Measurements from ENCODE around the gene GRB2. TPM values are rescaled to one million over a fixed set of nuclear protein-coding genes. Genes with fewer than 3 reads are reported as not detected.

The GRB2 gene
- total and polyA plus RNA-seq, 3 donors from 2014 or later, result 54.6 to 78.9 (median 61.8) TPM

- no peak for TF ChIP-seq CTCF (IDR thresholded peaks at IDR 0.05)
- no peak for TF ChIP-seq POLR2A (IDR thresholded peaks at IDR 0.05)
Observed at GRCh38 chr17:75407655-75408352, 2.3 kb upstream of the GRB2 start.

GRCh38 chr17:75406222-75406615 is 741 bp upstream of the GRB2 start:
- no peaks in the 10 kb centered on the region for H3K9me3 ChIP-seq
- no peak for DNase-seq
- peak overlapping the region; percentile 71 to 97 for H3K4me3 ChIP-seq
- intact Hi-C loops (cut with DNase I; ENCODE audit: low total_unique reads), result loop anchor here (5.0 kb wide), 1 partner anchor 84 kb away; no protein-coding TSS in a partner anchor
- H3K27me3 ChIP-seq, result no peaks in the 10 kb centered on the region
- peaks cover 11% of the 10 kb centered on the region for H3K4me1 ChIP-seq
- WGBS, 2 donors, result 4 to 5% methylated on average over 9 of the region's 9 CpGs
- no peak overlapping the region for H3K27ac ChIP-seq
- no peak for TF ChIP-seq POLR2A (IDR thresholded peaks at IDR 0.05)
- H3K36me3 ChIP-seq (ENCODE audit: low read depth, missing control alignments), result no peaks in the 10 kb centered on the region

More at GRCh38 chr17:75407655-75408352, 2.3 kb upstream of the GRB2 start:
- Histone ChIP-seq H3K27me3 (no peaks in the 10 kb centered on the region), H3K9me3 (no peaks in the 10 kb centered on the region), H3K4me1 (peaks cover 11% of the 10 kb centered on the region), H3K36me3 (ENCODE audit: low read depth, missing control alignments) (no peaks in the 10 kb centered on the region), H3K4me3 (no peak overlapping the region), H3K27ac (no peak overlapping the region)
- intact Hi-C loops (cut with DNase I; ENCODE audit: low total_unique reads), result loop anchor here (5.0 kb wide), 1 partner anchor 86 kb away; no protein-coding TSS in a partner anchor
- no peak for DNase-seq
- WGBS, 2 donors, result 82 to 86% methylated on average over 2 of the region's 2 CpGs

- peak; percentile 55 for DNase-seq
- Histone ChIP-seq H3K4me1 (peaks cover 11% of the 10 kb centered on the region), H3K4me3 (peak overlapping the region; percentile 71 to 97), H3K9me3 (no peaks in the 10 kb centered on the region), H3K27me3 (no peaks in the 10 kb centered on the region), H3K36me3 (ENCODE audit: low read depth, missing control alignments) (no peaks in the 10 kb centered on the region), H3K27ac (peak overlapping the region; percentile 87 to 88)
- intact Hi-C loops (cut with DNase I; ENCODE audit: low total_unique reads), result loop anchor here (5.0 kb wide), 1 partner anchor 83 kb away; no protein-coding TSS in a partner anchor
- no peak for TF ChIP-seq POLR2A (IDR thresholded peaks at IDR 0.05)
- TF ChIP-seq CTCF (IDR thresholded peaks at IDR 0.05), result no peak
- WGBS, 2 donors, result 0% methylated on average over 19 to 34 of the region's 37 CpGs
Observed at GRCh38 chr17:75404731-75405364, 630 bp downstream of the GRB2 start.

- peak; percentile 76 for DNase-seq
- Histone ChIP-seq H3K4me3 (peak overlapping the region; percentile 71 to 97), H3K27me3 (no peaks in the 10 kb centered on the region), H3K9me3 (no peaks in the 10 kb centered on the region), H3K27ac (peak overlapping the region; percentile 87 to 88), H3K4me1 (peaks cover 11% of the 10 kb centered on the region), H3K36me3 (ENCODE audit: low read depth, missing control alignments) (no peaks in the 10 kb centered on the region)
- TF ChIP-seq CTCF (IDR thresholded peaks at IDR 0.05) (peak; percentile 45 to 61 (median 59)), POLR2A (IDR thresholded peaks at IDR 0.05) (no peak)
- intact Hi-C loops (cut with DNase I; ENCODE audit: low total_unique reads), result no loop called here
- 1% methylated on average over 15 of the region's 15 CpGs for WGBS, 2 donors
Observed at GRCh38 chr17:75404223-75404730, 1.2 kb downstream of the GRB2 start.

- Histone ChIP-seq H3K4me3 (no peak overlapping the region), H3K9me3 (no peaks in the 10 kb centered on the region), H3K36me3 (ENCODE audit: low read depth, missing control alignments) (no peaks in the 10 kb centered on the region), H3K27me3 (no peaks in the 10 kb centered on the region), H3K4me1 (peaks cover 11% of the 10 kb centered on the region), H3K27ac (no peak overlapping the region)
- intact Hi-C loops (cut with DNase I; ENCODE audit: low total_unique reads), result no loop called here
- DNase-seq, result no peak
- WGBS, 2 donors, result 59 to 70% methylated on average over 5 of the region's 5 CpGs
- TF ChIP-seq POLR2A (IDR thresholded peaks at IDR 0.05) (no peak), CTCF (IDR thresholded peaks at IDR 0.05) (no peak)
Observed at GRCh38 chr17:75403131-75403530, 2.3 kb downstream of the GRB2 start.
